ENCODE measurements around the gene GLIPR1L1.

The GLIPR1L1 gene

DNA sequence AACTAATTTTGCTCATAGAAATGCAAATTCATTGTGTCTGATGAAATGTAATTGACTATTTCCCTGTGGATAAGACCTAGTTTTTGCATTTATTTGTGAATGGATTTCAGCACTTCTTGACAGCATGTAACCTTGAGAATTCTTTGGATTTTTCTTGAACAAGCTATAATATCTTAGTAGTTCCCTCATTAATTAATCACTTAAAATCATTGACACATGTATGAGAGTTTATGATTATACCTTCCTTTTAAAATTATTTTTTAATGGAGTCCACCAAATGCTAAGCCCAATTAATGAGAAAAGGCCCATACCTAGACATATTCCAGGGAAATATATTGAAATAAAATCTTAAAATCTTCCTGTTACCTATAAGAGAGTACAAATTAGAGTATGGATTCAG lies 73.2 kb downstream of the GLIPR1L1 start:
- TF ChIP-seq, protein P1, sequence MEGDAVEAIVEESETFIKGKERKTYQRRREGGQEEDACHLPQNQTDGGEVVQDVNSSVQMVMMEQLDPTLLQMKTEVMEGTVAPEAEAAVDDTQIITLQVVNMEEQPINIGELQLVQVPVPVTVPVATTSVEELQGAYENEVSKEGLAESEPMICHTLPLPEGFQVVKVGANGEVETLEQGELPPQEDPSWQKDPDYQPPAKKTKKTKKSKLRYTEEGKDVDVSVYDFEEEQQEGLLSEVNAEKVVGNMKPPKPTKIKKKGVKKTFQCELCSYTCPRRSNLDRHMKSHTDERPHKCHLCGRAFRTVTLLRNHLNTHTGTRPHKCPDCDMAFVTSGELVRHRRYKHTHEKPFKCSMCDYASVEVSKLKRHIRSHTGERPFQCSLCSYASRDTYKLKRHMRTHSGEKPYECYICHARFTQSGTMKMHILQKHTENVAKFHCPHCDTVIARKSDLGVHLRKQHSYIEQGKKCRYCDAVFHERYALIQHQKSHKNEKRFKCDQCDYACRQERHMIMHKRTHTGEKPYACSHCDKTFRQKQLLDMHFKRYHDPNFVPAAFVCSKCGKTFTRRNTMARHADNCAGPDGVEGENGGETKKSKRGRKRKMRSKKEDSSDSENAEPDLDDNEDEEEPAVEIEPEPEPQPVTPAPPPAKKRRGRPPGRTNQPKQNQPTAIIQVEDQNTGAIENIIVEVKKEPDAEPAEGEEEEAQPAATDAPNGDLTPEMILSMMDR (IDR thresholded peaks at IDR 0.05): no peak
- TF ChIP-seq ZFX (IDR thresholded peaks at IDR 0.05; ENCODE audit: borderline replicate concordance): no peak
- H3K27ac ChIP-seq: no peak overlapping the region

GRCh38 chr12:75409830-75410229 lies 75.4 kb downstream of the GLIPR1L1 start:
- no peak for TF ChIP-seq ZFX (IDR thresholded peaks at IDR 0.05; ENCODE audit: borderline replicate concordance)
- TF ChIP-seq, protein P1 (IDR thresholded peaks at IDR 0.05): no peak
- H3K27ac ChIP-seq: no peak overlapping the region

DNA sequence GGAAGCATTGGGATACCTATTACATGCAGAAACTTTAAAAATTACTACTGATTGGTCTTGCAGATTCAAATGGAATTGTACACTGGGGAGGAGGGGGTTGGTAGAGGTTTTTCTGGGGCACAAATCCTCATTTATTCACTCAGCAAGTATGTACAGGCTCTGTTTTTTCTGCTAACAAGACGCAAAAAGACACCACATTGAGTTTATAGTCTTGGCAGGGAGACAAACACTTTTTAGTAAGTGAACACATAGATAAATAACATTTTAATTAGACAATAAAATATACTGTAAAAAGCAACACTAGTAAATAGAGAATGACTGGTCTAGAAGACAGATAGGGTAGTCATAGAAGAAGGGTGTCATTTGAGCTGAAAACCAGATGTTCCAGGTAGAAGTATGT lies 80.2 kb downstream of the GLIPR1L1 start:
- no peak for TF ChIP-seq ZFX (IDR thresholded peaks at IDR 0.05; ENCODE audit: borderline replicate concordance)
- TF ChIP-seq, protein P1 (IDR thresholded peaks at IDR 0.05): no peak
- no peak overlapping the region for H3K27ac ChIP-seq

DNA sequence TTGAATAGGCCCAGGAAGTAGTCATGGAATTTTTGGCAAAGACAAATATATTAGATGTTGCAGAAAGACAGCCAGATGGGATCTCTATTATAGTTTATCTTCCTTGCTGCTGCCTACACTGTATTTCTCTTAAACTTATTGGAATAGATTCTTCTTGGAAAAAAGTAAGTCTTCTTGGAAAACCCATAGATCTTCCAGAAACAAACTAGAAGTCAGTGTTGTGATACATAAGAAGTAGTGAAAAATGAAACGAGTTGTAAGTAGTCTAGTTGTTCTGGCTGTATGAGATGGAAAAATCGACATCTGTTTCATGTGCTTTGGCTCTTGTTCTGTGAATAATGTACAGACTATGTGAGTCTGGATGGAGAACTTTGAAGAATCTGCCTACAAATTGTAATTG lies 85.4 kb downstream of the GLIPR1L1 start:
- no peak for TF ChIP-seq ZFX (IDR thresholded peaks at IDR 0.05; ENCODE audit: borderline replicate concordance)
- TF ChIP-seq, protein P1 (IDR thresholded peaks at IDR 0.05): no peak
- no peak overlapping the region for H3K27ac ChIP-seq

Measured in 22Rv1 (cell line).